Lung (tissue), 16 donors: ENCODE data around the gene NHSL1. TPM values are rescaled to one million over a fixed set of nuclear protein-coding genes. Genes with fewer than 3 reads are reported as not detected.

Source experiments
- ATAC-seq: fragments of 200-7000 bp; cut with Tn5 transposase; one replicate; pipeline ENCODE4 v1.9.1; 2020; ENCODE audit warnings: moderate number of reproducible peaks; ENCODE audit not compliant: insufficient read depth, low FRiP score
- DNase-seq, 3 donors: peaks; one replicate each; pipeline ENCODE4 v3.0.0-alpha.2; 2013 to 2017
- H3K27ac ChIP-seq, 2 donors: one replicate each; pipeline ENCODE4 v1.5.1; 2013; ENCODE audit warnings: mild to moderate bottlenecking in 2 of 2, moderate library complexity in 2 of 2, control low read depth in 1 of 2, inconsistent platforms in 1 of 2, low read depth in 1 of 2, low read length in 1 of 2
- H3K27me3 ChIP-seq, 3 donors: one replicate each; pipeline ENCODE4 v1.5.1; 2013; ENCODE audit warnings: low read length in 2 of 3; ENCODE audit not compliant: control insufficient read depth in 3 of 3, insufficient read depth in 3 of 3
- H3K36me3 ChIP-seq, 4 donors: one replicate each; pipeline ENCODE4 v1.5.1; 2013; ENCODE audit warnings: low read length in 4 of 4, mild to moderate bottlenecking in 1 of 4, moderate library complexity in 1 of 4; ENCODE audit not compliant: control insufficient read depth in 4 of 4, insufficient read depth in 4 of 4
- H3K4me1 ChIP-seq, 5 donors: one replicate each; pipeline ENCODE4 v1.5.1; 2013; ENCODE audit warnings: low read length in 5 of 5, mild to moderate bottlenecking in 2 of 5, moderate library complexity in 1 of 5; ENCODE audit not compliant: control insufficient read depth in 5 of 5, insufficient read depth in 5 of 5
- H3K4me3 ChIP-seq: one replicate; pipeline ENCODE4 v1.5.1; 2013; ENCODE audit warnings: mild to moderate bottlenecking, control low read depth, moderate library complexity
- H3K9ac ChIP-seq, 2 donors: one replicate each; pipeline ENCODE4 v1.5.1; 2013; ENCODE audit warnings: low read length in 2 of 2, control low read depth in 1 of 2; ENCODE audit not compliant: insufficient read depth in 1 of 2
- H3K9me3 ChIP-seq, 4 donors: one replicate each; pipeline ENCODE4 v1.5.1; 2013; ENCODE audit warnings: low read length in 3 of 4, mild to moderate bottlenecking in 1 of 4, moderate library complexity in 1 of 4; ENCODE audit not compliant: control insufficient read depth in 4 of 4, insufficient read depth in 3 of 4
- WGBS, 2 donors: extraction: QIAGEN DNeasy Blood & Tissue Kit; methylation state at CpG; one replicate each; pipeline ENCODE4 v1.1.7; 2013; 5-methylcytosine and 5-hydroxymethylcytosine counted together
- long read RNA-seq, 5 donors: transcript quantifications; one replicate each; lab custom pipeline, GENCODE V29; 2026
- polyA plus RNA-seq, 2 donors: library from polyadenylated mRNA; stranded (reverse); fragments of 200-250 nt; gene quantifications; one replicate each; pipeline ENCODE4 v1.2.1, GENCODE V29; 2013
- total RNA-seq, 2 donors: library from RNA; depleted of rRNA in 1 of 2; stranded (reverse); fragments of >200 nt in 1 of 2; gene quantifications; one replicate each; pipeline ENCODE4 v1.2.1, GENCODE V29; 2014 to 2021
- TF ChIP-seq, protein P1 (sequence below): IDR thresholded peaks from 2 replicates; pipeline ENCODE4 v1.5.1; 2012; ENCODE audit warnings: mild to moderate bottlenecking; ENCODE audit errors: control extremely low read depth, extremely low read depth
- donor health status: control.
- donor health status: control.
- donor health status: Bipolar disorder and iron deficiency.
- donor health status: healthy.
- donor health status: DM: yes; HTN: yes; CAD: no.

The NHSL1 gene, protein sequence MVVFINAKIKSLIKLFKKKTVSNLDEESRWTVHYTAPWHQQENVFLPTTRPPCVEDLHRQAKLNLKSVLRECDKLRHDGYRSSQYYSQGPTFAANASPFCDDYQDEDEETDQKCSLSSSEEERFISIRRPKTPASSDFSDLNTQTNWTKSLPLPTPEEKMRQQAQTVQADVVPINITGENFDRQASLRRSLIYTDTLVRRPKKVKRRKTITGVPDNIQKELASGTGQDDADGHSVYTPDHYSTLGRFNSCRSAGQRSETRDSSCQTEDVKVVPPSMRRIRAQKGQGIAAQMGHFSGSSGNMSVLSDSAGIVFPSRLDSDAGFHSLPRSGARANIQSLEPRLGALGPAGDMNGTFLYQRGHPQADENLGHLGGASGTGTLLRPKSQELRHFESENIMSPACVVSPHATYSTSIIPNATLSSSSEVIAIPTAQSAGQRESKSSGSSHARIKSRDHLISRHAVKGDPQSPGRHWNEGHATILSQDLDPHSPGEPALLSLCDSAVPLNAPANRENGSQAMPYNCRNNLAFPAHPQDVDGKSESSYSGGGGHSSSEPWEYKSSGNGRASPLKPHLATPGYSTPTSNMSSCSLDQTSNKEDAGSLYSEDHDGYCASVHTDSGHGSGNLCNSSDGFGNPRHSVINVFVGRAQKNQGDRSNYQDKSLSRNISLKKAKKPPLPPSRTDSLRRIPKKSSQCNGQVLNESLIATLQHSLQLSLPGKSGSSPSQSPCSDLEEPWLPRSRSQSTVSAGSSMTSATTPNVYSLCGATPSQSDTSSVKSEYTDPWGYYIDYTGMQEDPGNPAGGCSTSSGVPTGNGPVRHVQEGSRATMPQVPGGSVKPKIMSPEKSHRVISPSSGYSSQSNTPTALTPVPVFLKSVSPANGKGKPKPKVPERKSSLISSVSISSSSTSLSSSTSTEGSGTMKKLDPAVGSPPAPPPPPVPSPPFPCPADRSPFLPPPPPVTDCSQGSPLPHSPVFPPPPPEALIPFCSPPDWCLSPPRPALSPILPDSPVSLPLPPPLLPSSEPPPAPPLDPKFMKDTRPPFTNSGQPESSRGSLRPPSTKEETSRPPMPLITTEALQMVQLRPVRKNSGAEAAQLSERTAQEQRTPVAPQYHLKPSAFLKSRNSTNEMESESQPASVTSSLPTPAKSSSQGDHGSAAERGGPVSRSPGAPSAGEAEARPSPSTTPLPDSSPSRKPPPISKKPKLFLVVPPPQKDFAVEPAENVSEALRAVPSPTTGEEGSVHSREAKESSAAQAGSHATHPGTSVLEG (N-terminal part only)
- total RNA-seq (10 to 100 TPM; 46.4 to 53.7 TPM), polyA plus RNA-seq (10 to 100 TPM in 1 of 2 donors, 1 to 10 TPM in 1; 5.2 to 14.4 TPM)
- long read RNA-seq, donor 1, partial matches to known transcripts = 36 of 39 reads
- long read RNA-seq, donor 1, other reads (novel, unspliced or antisense) = 0 of 39 reads
- long read RNA-seq, donor 2 = 0 reads
- long read RNA-seq, donor 3, transcript NHSL1-209 (2 exons, 609 nt) = major isoform, 5 of 48 reads
- long read RNA-seq, donor 3, partial matches to known transcripts = 42 of 48 reads
- long read RNA-seq, donor 3, other reads (novel, unspliced or antisense) = 0 of 48 reads
- long read RNA-seq, donor 4, partial matches to known transcripts = 21 of 23 reads
- long read RNA-seq, donor 4, other reads (novel, unspliced or antisense) = 0 of 23 reads
- long read RNA-seq, donor 5, transcript NHSL1-201 (5 exons, 736 nt) = major isoform, 5 of 97 reads
- long read RNA-seq, donor 5, partial matches to known transcripts = 77 of 97 reads
- long read RNA-seq, donor 5, other reads (novel, unspliced or antisense) = 12 of 97 reads

DNA sequence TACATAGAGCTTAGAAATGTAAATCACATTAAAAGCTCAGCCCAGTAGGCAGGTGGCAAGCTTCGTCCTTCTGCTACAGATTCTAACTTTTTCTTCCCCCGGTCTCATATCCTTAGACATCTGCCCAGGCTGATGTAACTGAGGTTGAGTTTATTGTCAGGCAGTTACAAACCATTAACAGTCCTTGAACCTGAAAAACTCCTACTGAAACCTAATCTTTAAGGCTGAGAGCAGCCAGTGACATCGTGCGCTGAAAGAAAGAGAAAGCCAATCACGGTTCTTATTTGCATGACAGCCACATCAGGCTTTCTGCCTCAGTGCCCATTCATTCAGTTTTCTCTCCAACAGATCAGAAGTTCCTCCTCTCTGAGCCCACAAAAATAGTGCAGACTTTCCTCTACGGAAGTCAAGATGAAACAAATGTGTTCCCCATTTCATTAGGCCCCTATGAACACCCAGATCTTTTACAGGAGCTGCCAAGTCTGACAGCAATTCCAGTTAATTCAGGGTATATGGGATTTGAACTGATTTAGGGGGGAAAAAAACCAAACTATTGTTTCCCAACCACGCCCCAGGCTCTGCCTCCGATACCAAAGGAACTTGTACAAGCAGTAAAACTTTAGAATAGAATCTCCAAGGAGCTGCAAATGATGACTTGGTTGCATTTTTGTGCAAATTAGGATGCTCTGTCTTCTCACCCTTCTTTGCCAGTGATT lies at the start of gene NHSL1:
TSS of gene NHSL1 (minus strand) at position 192 of the 716 bp plus-strand sequence. CDS start 204 bp downstream, outside the sequence.
- ATAC-seq = no peak

DNA sequence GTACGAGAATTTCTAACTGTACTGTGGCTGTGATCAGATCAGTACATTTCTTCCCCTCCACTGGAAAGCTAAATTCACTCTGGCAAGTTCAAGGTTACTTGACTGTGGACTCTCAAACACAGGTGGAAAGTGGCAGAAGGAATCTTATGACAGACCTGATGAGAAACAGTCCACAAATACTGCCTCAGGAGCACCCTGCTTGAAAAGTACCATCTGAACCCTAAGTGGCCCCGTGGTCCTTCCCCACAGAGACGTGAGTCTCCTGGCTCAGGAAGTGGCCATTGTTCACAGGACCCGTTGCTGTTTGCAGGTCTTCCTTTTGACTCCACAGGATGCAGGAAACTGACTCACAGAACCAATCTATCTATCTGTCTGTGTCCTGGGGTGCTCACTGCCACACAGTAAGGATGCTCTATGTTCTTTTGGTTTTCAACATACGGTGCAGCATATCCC lies 47.5 kb upstream of the NHSL1 start:
- no peak overlapping the region for H3K9ac ChIP-seq
- H3K4me3 ChIP-seq = no peak overlapping the region
- ATAC-seq (no peak), DNase-seq (no peak)
- WGBS, 2 donors = 30 to 35% methylated on average over 5 of the region's 5 CpGs
- no peaks in the 10 kb centered on the region for H3K9me3 ChIP-seq
- TF ChIP-seq, protein P1, sequence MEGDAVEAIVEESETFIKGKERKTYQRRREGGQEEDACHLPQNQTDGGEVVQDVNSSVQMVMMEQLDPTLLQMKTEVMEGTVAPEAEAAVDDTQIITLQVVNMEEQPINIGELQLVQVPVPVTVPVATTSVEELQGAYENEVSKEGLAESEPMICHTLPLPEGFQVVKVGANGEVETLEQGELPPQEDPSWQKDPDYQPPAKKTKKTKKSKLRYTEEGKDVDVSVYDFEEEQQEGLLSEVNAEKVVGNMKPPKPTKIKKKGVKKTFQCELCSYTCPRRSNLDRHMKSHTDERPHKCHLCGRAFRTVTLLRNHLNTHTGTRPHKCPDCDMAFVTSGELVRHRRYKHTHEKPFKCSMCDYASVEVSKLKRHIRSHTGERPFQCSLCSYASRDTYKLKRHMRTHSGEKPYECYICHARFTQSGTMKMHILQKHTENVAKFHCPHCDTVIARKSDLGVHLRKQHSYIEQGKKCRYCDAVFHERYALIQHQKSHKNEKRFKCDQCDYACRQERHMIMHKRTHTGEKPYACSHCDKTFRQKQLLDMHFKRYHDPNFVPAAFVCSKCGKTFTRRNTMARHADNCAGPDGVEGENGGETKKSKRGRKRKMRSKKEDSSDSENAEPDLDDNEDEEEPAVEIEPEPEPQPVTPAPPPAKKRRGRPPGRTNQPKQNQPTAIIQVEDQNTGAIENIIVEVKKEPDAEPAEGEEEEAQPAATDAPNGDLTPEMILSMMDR = no peak
- H3K4me1 ChIP-seq = peaks cover 3 to 35% (median 16%) of the 10 kb centered on the region in 5 donors
- no peaks in the 10 kb centered on the region for H3K27me3 ChIP-seq
- H3K27ac ChIP-seq = peak overlapping the region in 1 of 2 donors; percentile 45
- H3K36me3 ChIP-seq = no peaks in the 10 kb centered on the region

More for the DNA sequence above, at the start of gene NHSL1:
- Histone ChIP-seq H3K4me3 (no peak within 1 kb of the TSS), H3K4me1 (peaks cover 1 to 28% (median 16%) of the 10 kb centered on the region in 5 donors), H3K36me3 (peaks cover 0 to 5% (median 3%) of the 10 kb centered on the region in 4 donors), H3K9ac (peak within 1 kb of the TSS in 1 of 2 donors; percentile 3), H3K27ac (peak within 1 kb of the TSS in 1 of 2 donors; percentile 12), H3K9me3 (no peaks in the 10 kb centered on the region), H3K27me3 (no peaks in the 10 kb centered on the region)
- peak in 1 of 3 donors; percentile 20 for DNase-seq
- TF ChIP-seq, protein P1 = no peak
- WGBS, 2 donors = 24 to 55% methylated on average over 8 of the region's 8 CpGs
